D721Med (cell line): ENCODE data around the gene L1TD1.

Source experiments
- DNase-seq: peaks from one replicate; pipeline ENCODE4 v3.0.0; 2011; ENCODE audit warnings: low spot score; ENCODE audit not compliant: insufficient read length
- FAIRE-seq: peaks from 2 replicates; lab custom pipeline; 2011; peaks lifted over from hg19 to GRCh38; lab: Jason Lieb, UNC
- CTCF ChIP-seq: IDR thresholded peaks from 2 replicates; pipeline ENCODE4 v1.5.1; 2012; ENCODE audit warnings: mild to moderate bottlenecking, control low read depth; ENCODE audit not compliant: insufficient read depth; ENCODE audit errors: missing control alignments

Gene L1TD1

GRCh38 chr1:62247391-62248168, 52.9 kb downstream of the L1TD1 start:
- TF ChIP-seq CTCF = no peak
- no peak for FAIRE-seq

GRCh38 chr1:62250126-62250726, 55.6 kb downstream of the L1TD1 start:
- DNase-seq (no peak), FAIRE-seq (no peak)
- TF ChIP-seq CTCF = no peak

More at GRCh38 chr1:62247391-62248168, 52.9 kb downstream of the L1TD1 start:
- DNase-seq = no peak

GRCh38 chr1:62259551-62259950, 64.9 kb downstream of the L1TD1 start:
- no peak for DNase-seq
- TF ChIP-seq CTCF = no peak
- no peak for FAIRE-seq

- no peak for FAIRE-seq
Measured at GRCh38 chr1:62260688-62261087, 66.0 kb downstream of the L1TD1 start.

More at GRCh38 chr1:62260688-62261087, 66.0 kb downstream of the L1TD1 start:
- no peak for DNase-seq
- TF ChIP-seq CTCF = no peak
